ENCODE data around the gene SCAPER. TPM values are rescaled to one million over a fixed set of nuclear protein-coding genes. Genes with fewer than 3 reads are reported as not detected.

The SCAPER gene
- polyA plus RNA-seq, 2 of the 4 experiments (the other 2 are of a cell fraction) = 4.9 to 5.5 TPM

DNA sequence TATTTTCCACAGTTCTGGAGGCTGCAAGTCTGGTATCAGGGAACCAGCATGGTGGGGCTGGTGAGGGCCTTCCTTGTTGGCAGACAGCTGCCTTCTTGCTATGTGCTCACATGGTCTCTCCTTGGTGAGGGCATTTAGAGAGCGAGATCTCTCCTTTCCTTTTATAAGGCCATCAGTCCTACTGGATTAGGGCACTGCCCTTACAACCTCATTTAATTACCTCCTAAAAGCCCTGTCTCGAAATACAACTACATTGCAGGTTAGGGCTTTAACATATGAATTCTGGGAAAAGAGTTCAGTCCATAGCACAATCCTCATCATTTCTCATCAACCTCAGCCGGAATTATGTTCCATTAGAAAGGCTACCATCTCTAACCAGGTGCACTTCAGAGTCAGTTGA, 546.7 kb downstream of the SCAPER start:
- Histone ChIP-seq H3K4me2 (no peak overlapping the region), H3K4me3 (no peak overlapping the region), H3K4me1 (no peaks in the 10 kb centered on the region), H3K9me3 (no peaks in the 10 kb centered on the region), H3K27ac (no peak overlapping the region)
- ATAC-seq (no peak), FAIRE-seq (no peak), DNase-seq (ENCODE audit: low read depth in 1 of 2, low spot score in 1 of 2) (no peak)
- ChIA-PET POLR2A (no interaction called here), CTCF (no interaction called here)
- TF ChIP-seq NR3C1 (IDR thresholded peaks at IDR 0.05) (no peak), EHMT2 (IDR thresholded peaks at IDR 0.05; ENCODE audit: low read depth) (no peak), PHF8 (IDR thresholded peaks at IDR 0.05; ENCODE audit: borderline replicate concordance, low read depth) (no peak), CHD4 (IDR thresholded peaks at IDR 0.05; ENCODE audit: borderline replicate concordance) (no peak), RARB (CRISPR knock-in tag; IDR thresholded peaks at IDR 0.05) (no peak), HES2 (IDR thresholded peaks at IDR 0.05) (no peak), EP300 (IDR thresholded peaks at IDR 0.05) (no peak), REST (IDR thresholded peaks at IDR 0.05) (no peak), POLR2AphosphoS2 (conservative IDR thresholded peaks at IDR 0.05; ENCODE audit: low read length) (no peak), ESRRA (IDR thresholded peaks at IDR 0.05; ENCODE audit: borderline replicate concordance, low read length) (no peak), CHD2 (IDR thresholded peaks at IDR 0.05; ENCODE audit: low read length, partially characterized antibody) (no peak), RNF2 (IDR thresholded peaks at IDR 0.05; ENCODE audit: borderline replicate concordance, low read depth) (no peak), KDM5A (IDR thresholded peaks at IDR 0.05) (no peak), HEYL (CRISPR knock-in tag; IDR thresholded peaks at IDR 0.05) (no peak), PBX3 (IDR thresholded peaks at IDR 0.05) (no peak), CEBPB (IDR thresholded peaks at IDR 0.05) (no peak), CBX2 (IDR thresholded peaks at IDR 0.05; ENCODE audit: borderline replicate concordance, low read depth) (no peak), HDAC2 (IDR thresholded peaks at IDR 0.05) (no peak), CBX8 (IDR thresholded peaks at IDR 0.05) (no peak)
- 80% methylated on average over 3 of the region's 3 CpGs for WGBS (ENCODE audit: missing lambda C conversion rate)

DNA sequence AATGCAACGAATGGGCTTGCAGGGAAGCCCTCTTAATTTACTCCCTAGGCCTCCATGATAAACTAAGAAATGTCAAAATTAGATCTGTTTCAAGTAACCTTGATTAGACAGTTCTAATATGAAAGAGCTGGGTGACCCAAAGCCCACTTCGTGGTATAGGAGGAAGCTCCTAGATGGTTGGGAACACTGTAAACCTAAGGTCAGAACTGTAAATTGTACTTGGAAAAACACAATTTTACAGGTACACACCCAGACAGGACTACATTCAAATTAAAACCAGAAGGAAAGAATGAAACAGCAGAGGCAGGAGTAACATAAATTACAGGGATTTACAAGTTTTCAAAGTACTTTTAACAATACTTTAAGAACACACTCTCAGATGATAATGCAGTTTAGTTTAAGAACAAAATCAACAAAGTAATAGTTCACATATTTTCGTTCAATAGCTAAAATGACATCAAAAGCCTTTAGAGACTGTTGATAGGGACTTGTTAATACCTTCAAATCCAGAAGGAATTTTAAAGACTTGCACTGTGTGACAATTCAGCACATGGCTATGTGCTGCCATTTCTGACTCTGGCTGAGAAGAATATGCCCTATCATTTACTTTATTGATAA, 550.2 kb downstream of the SCAPER start:
- CTCF ChIA-PET = interaction anchor here (0.6 to 1.6 kb wide), 3 partner anchors 20 to 66 kb away, joined by 3 read pairs; no protein-coding TSS in a partner anchor
- Histone ChIP-seq H3K9me3 (no peaks in the 10 kb centered on the region), H3K4me2 (no peak overlapping the region), H3K4me3 (no peak overlapping the region), H3K4me1 (peaks cover under 1% of the 10 kb centered on the region; the same call in 1 of the 3 replicates), H3K27ac (no peak overlapping the region)
- POLR2A ChIA-PET = no interaction called here
- no peak for DNase-seq (ENCODE audit: low read depth in 1 of 2, low spot score in 1 of 2)
- peak; percentile 82 for FAIRE-seq
- TF ChIP-seq CTCF (IDR thresholded peaks at IDR 0.05) = no peak
- TF ChIP-seq, protein P1, sequence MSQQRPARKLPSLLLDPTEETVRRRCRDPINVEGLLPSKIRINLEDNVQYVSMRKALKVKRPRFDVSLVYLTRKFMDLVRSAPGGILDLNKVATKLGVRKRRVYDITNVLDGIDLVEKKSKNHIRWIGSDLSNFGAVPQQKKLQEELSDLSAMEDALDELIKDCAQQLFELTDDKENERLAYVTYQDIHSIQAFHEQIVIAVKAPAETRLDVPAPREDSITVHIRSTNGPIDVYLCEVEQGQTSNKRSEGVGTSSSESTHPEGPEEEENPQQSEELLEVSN (IDR thresholded peaks at IDR 0.05; ENCODE audit: borderline replicate concordance, low read depth) = no peak
- no peak for TF ChIP-seq NR3C1 (IDR thresholded peaks at IDR 0.05)
- TF ChIP-seq NPAS2 (CRISPR knock-in tag; IDR thresholded peaks at IDR 0.05; ENCODE audit: borderline replicate concordance) = no peak
- no peak for TF ChIP-seq CBX8 (IDR thresholded peaks at IDR 0.05)
- no peak for TF ChIP-seq CHD2 (IDR thresholded peaks at IDR 0.05; ENCODE audit: low read length, partially characterized antibody)
- TF ChIP-seq ZSCAN20 (CRISPR knock-in tag; IDR thresholded peaks at IDR 0.05) = no peak
- TF ChIP-seq, protein P2, sequence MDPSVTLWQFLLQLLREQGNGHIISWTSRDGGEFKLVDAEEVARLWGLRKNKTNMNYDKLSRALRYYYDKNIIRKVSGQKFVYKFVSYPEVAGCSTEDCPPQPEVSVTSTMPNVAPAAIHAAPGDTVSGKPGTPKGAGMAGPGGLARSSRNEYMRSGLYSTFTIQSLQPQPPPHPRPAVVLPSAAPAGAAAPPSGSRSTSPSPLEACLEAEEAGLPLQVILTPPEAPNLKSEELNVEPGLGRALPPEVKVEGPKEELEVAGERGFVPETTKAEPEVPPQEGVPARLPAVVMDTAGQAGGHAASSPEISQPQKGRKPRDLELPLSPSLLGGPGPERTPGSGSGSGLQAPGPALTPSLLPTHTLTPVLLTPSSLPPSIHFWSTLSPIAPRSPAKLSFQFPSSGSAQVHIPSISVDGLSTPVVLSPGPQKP (IDR thresholded peaks at IDR 0.05; ENCODE audit: low read depth, low read length) = no peak
- no peak for TF ChIP-seq RCOR1 (IDR thresholded peaks at IDR 0.05; ENCODE audit: low read depth, low read length)
- no peak for TF ChIP-seq ESRRA (IDR thresholded peaks at IDR 0.05; ENCODE audit: borderline replicate concordance, low read length)
- no peak for ATAC-seq
- WGBS (ENCODE audit: missing lambda C conversion rate) = 40% methylated on average over 3 of the region's 3 CpGs

Measured in A549 (cell line).